PC-3 (cell line): ENCODE data around the gene PLK3. TPM values are rescaled to one million over a fixed set of nuclear protein-coding genes. Genes with fewer than 3 reads are reported as not detected.
"Not testable (repeated sequence)": the region's sequence is repeated elsewhere in the genome, so short reads cannot be mapped to it uniquely, and the experiment has no call there.

Experiments
- ATAC-seq: fragments of 200-7000 bp; cut with Tn5 transposase; 2 replicates; pipeline ENCODE4 v1.9.1; 2020; ENCODE audit warnings: mild to moderate bottlenecking, moderate library complexity
- BruUV-seq: library from RNA; stranded (reverse); fragments of 400-500 nt; replicated peaks from 2 replicates; lab custom pipeline; 2021; lab: Mats Ljungman, UMichigan
- CTCF ChIA-PET: fragments of 300-600 bp; sonication (Branson Sonifier 250); formaldehyde crosslinking; loops from one replicate; lab custom pipeline; 2022; ENCODE audit warnings: antibody characterized with exemption; lab: Charles Lee
- POLR2A ChIA-PET: fragments of 300-600 bp; sonication (Branson Sonifier 250); formaldehyde crosslinking; loops from one replicate; lab custom pipeline; 2022; ENCODE audit warnings: antibody characterized with exemption; ENCODE audit not compliant: unreplicated experiment; lab: Charles Lee
- DNase-seq: peaks from one replicate; pipeline ENCODE4 v3.0.0-alpha.2; 2015
- H2AFZ ChIP-seq: fragments of 300-600 bp; sonication (generic); 2 replicates; pipeline ENCODE4 v1.6.0; 2016; ENCODE audit warnings: antibody characterized with exemption, low read length
- H3F3A ChIP-seq: fragments of 300-600 bp; sonication (generic); one replicate; pipeline ENCODE4 v1.6.0; 2017; ENCODE audit warnings: antibody characterized with exemption, low read length, control low read depth, mild to moderate bottlenecking; ENCODE audit not compliant: unreplicated experiment
- H3K27ac ChIP-seq: fragments of 300-600 bp; sonication (generic); 2 replicates; pipeline ENCODE4 v1.5.1; 2016; ENCODE audit warnings: mild to moderate bottlenecking, low read length
- H3K27me3 ChIP-seq: fragments of 300-600 bp; sonication (generic); 2 replicates; pipeline ENCODE4 v1.6.1; 2016; ENCODE audit warnings: low read length, mixed read lengths
- H3K36me3 ChIP-seq: fragments of 300-600 bp; sonication (generic); 2 replicates; pipeline ENCODE4 v1.6.1; 2016; ENCODE audit warnings: low read depth, mixed run types, low read length, mixed read lengths
- H3K4me1 ChIP-seq: fragments of 300-600 bp; sonication (generic); 2 replicates; pipeline ENCODE4 v1.5.1; 2016; ENCODE audit warnings: low read length; ENCODE audit not compliant: insufficient read depth
- H3K4me2 ChIP-seq: fragments of 300-600 bp; sonication (generic); 2 replicates; pipeline ENCODE4 v1.6.0; 2016; ENCODE audit warnings: low read length
- H3K4me3 ChIP-seq: fragments of 300-600 bp; sonication (generic); 2 replicates; pipeline ENCODE4 v1.5.1; 2016; ENCODE audit warnings: mild to moderate bottlenecking, low read length, mixed read lengths
- H3K79me2 ChIP-seq: fragments of 300-600 bp; sonication (generic); 2 replicates; pipeline ENCODE4 v1.6.1; 2017; ENCODE audit warnings: low read length, mixed read lengths
- H3K9ac ChIP-seq: fragments of 300-600 bp; sonication (generic); 2 replicates; pipeline ENCODE4 v1.6.0; 2016; ENCODE audit warnings: mild to moderate bottlenecking, low read length
- H3K9me2 ChIP-seq: fragments of 300-600 bp; sonication (generic); replicated peaks from 2 replicates; pipeline ENCODE4 v1.6.1; 2016; ENCODE audit warnings: mixed run types, low read length, mixed read lengths
- H3K9me3 ChIP-seq: fragments of 300-600 bp; sonication (generic); 2 replicates; pipeline ENCODE4 v1.6.1; 2016; ENCODE audit warnings: low read length, mixed read lengths
- H4K20me1 ChIP-seq: fragments of 300-600 bp; sonication (generic); 2 replicates; pipeline ENCODE4 v1.6.1; 2016; ENCODE audit warnings: low read length, mixed read lengths
- CTCF ChIP-seq: fragments of 300-600 bp; sonication (generic); conservative IDR thresholded peaks from 2 replicates; pipeline ENCODE4 v1.5.1; 2017; ENCODE audit warnings: antibody characterized with exemption, low read depth, mild to moderate bottlenecking, low read length
- EZH2 ChIP-seq: fragments of 300-600 bp; sonication (generic); IDR thresholded peaks from one replicate; pipeline ENCODE4 v1.6.1; 2017; ENCODE audit warnings: antibody characterized with exemption, mild to moderate bottlenecking, low read length; ENCODE audit not compliant: unreplicated experiment
- EZH2phosphoT487 ChIP-seq: fragments of 300-600 bp; sonication (generic); IDR thresholded peaks from 2 replicates; pipeline ENCODE4 v1.6.1; 2018; ENCODE audit warnings: mild to moderate bottlenecking, antibody characterized with exemption, low read length, borderline replicate concordance
- intact Hi-C: fragments of 100-400 bp; cut with micrococcal nuclease; formaldehyde crosslinking; loops from 2 replicates; pipeline ENCODE4 v1.9.0; 2023
- total RNA-seq: library from RNA; depleted of rRNA; stranded (reverse); fragments of >200 nt; gene quantifications from 2 replicates; pipeline ENCODE4 v1.2.3, GENCODE V29; 2014

PLK3 gene
- total RNA-seq, 1 experiment from 2014 or later: 44.0 TPM

GRCh38 chr1:44811234-44811633 lies 11.1 kb downstream of the PLK3 start:
- H4K20me1 ChIP-seq: no peaks in the 10 kb centered on the region
- ATAC-seq (no peak), DNase-seq (no peak)
- ChIA-PET POLR2A (no interaction called here), CTCF (no interaction called here)
- H3K4me2 ChIP-seq: no peak overlapping the region
- no peaks in the 10 kb centered on the region for H3K79me2 ChIP-seq
- BruUV-seq: no TSS peak
- H3K9ac ChIP-seq: no peak overlapping the region
- no peak overlapping the region for H3K27ac ChIP-seq
- no peaks in the 10 kb centered on the region for H3K27me3 ChIP-seq
- peaks cover 51% of the 10 kb centered on the region for H3K4me1 ChIP-seq
- no peaks in the 10 kb centered on the region for H3K9me3 ChIP-seq
- no peaks in the 10 kb centered on the region for H3K36me3 ChIP-seq
- intact Hi-C loops: no loop called here
- H3F3A ChIP-seq: peaks cover 5% of the 10 kb centered on the region
- H3K4me3 ChIP-seq: no peak overlapping the region
- no peaks in the 10 kb centered on the region for H3K9me2 ChIP-seq
- no peak overlapping the region for H2AFZ ChIP-seq
- TF ChIP-seq EZH2phosphoT487: no peak
- TF ChIP-seq EZH2: no peak

- H3F3A ChIP-seq: no peaks in the 10 kb centered on the region
- DNase-seq (no peak), ATAC-seq (no peak)
- H3K27me3 ChIP-seq: no peaks in the 10 kb centered on the region
- H3K9me3 ChIP-seq: no peaks in the 10 kb centered on the region
- H3K9me2 ChIP-seq: no peaks in the 10 kb centered on the region
- ChIA-PET CTCF (no interaction called here), POLR2A (no interaction called here)
- no peak overlapping the region for H2AFZ ChIP-seq
- H3K4me3 ChIP-seq: no peak overlapping the region
- no peaks in the 10 kb centered on the region for H3K36me3 ChIP-seq
- no peaks in the 10 kb centered on the region for H4K20me1 ChIP-seq
- H3K4me2 ChIP-seq: no peak overlapping the region
- no peak for TF ChIP-seq EZH2
- no peak for TF ChIP-seq CTCF
- TF ChIP-seq EZH2phosphoT487: no peak
- H3K9ac ChIP-seq: no peak overlapping the region
- H3K27ac ChIP-seq: no peak overlapping the region
- peaks cover 33% of the 10 kb centered on the region for H3K4me1 ChIP-seq
- no TSS peak for BruUV-seq
- H3K79me2 ChIP-seq: no peaks in the 10 kb centered on the region
- intact Hi-C loops: no loop called here
Observed at GRCh38 chr1:44812822-44813543, 12.8 kb downstream of the PLK3 start.

- H3K4me3 ChIP-seq, H3K9me2 ChIP-seq, CTCF ChIA-PET, H3K4me2 ChIP-seq, ATAC-seq, H3K27ac ChIP-seq, intact Hi-C loops, H3K27me3 ChIP-seq, H3K9me3 ChIP-seq, H3F3A ChIP-seq, H3K9ac ChIP-seq, H4K20me1 ChIP-seq, POLR2A ChIA-PET, DNase-seq, H3K36me3 ChIP-seq, H3K79me2 ChIP-seq, BruUV-seq, H2AFZ ChIP-seq: not testable (repeated sequence)
- H3K4me1 ChIP-seq: peaks cover 14% of the 10 kb centered on the region; the same call in 1 of the 2 replicates
Observed at GRCh38 chr1:44815926-44816325, 15.7 kb downstream of the PLK3 start.
